Activated CD4-positive, alpha-beta T cell treated with anti-CD3 and anti-CD28 coated beads, Interleukin-2, amount 10 ng/mL, durations not matched to agents 7 days and 5 days (primary cell): ENCODE data around the gene SUCO. TPM values are rescaled to one million over a fixed set of nuclear protein-coding genes. Genes with fewer than 3 reads are reported as not detected.
"Not testable (repeated sequence)": the region's sequence is repeated elsewhere in the genome, so short reads cannot be mapped to it uniquely, and the experiment has no call there.

Experiments
- CTCF ChIA-PET: fragments of 350-600 bp; sonication (Branson Sonifier 250); formaldehyde crosslinking; loops from one replicate; lab custom pipeline; 2021; ENCODE audit warnings: antibody characterized with exemption; lab: Charles Lee
- POLR2A ChIA-PET: fragments of 350-600 bp; sonication (Branson Sonifier 250); formaldehyde crosslinking; loops from one replicate; lab custom pipeline; 2021; ENCODE audit warnings: antibody characterized with exemption; lab: Charles Lee
- DNase-seq: peaks from one replicate; pipeline ENCODE4 v3.0.0-alpha.2; 2020
- H3K27ac Mint-ChIP-seq: one replicate; pipeline ENCODE4 v1.8.0; 2021; ENCODE audit warnings: mild to moderate bottlenecking, moderate library complexity, mixed read lengths
- H3K27me3 Mint-ChIP-seq: one replicate; pipeline ENCODE4 v1.8.0; 2021; ENCODE audit warnings: mixed read lengths
- H3K36me3 Mint-ChIP-seq: one replicate; pipeline ENCODE4 v1.8.0; 2021; ENCODE audit warnings: low read depth, mixed read lengths
- H3K4me1 Mint-ChIP-seq: one replicate; pipeline ENCODE4 v1.8.0; 2021; ENCODE audit warnings: mixed read lengths
- H3K4me3 Mint-ChIP-seq: one replicate; pipeline ENCODE4 v1.8.0; 2021; ENCODE audit warnings: mild to moderate bottlenecking, moderate library complexity, mixed read lengths
- H3K9me3 Mint-ChIP-seq: one replicate; pipeline ENCODE4 v1.8.0; 2021; ENCODE audit warnings: mixed read lengths
- total RNA-seq, 2 experiments: library from RNA; stranded (reverse); gene quantifications; one replicate each; pipeline ENCODE4 v1.2.3, GENCODE V29; 2021

Gene SUCO, protein sequence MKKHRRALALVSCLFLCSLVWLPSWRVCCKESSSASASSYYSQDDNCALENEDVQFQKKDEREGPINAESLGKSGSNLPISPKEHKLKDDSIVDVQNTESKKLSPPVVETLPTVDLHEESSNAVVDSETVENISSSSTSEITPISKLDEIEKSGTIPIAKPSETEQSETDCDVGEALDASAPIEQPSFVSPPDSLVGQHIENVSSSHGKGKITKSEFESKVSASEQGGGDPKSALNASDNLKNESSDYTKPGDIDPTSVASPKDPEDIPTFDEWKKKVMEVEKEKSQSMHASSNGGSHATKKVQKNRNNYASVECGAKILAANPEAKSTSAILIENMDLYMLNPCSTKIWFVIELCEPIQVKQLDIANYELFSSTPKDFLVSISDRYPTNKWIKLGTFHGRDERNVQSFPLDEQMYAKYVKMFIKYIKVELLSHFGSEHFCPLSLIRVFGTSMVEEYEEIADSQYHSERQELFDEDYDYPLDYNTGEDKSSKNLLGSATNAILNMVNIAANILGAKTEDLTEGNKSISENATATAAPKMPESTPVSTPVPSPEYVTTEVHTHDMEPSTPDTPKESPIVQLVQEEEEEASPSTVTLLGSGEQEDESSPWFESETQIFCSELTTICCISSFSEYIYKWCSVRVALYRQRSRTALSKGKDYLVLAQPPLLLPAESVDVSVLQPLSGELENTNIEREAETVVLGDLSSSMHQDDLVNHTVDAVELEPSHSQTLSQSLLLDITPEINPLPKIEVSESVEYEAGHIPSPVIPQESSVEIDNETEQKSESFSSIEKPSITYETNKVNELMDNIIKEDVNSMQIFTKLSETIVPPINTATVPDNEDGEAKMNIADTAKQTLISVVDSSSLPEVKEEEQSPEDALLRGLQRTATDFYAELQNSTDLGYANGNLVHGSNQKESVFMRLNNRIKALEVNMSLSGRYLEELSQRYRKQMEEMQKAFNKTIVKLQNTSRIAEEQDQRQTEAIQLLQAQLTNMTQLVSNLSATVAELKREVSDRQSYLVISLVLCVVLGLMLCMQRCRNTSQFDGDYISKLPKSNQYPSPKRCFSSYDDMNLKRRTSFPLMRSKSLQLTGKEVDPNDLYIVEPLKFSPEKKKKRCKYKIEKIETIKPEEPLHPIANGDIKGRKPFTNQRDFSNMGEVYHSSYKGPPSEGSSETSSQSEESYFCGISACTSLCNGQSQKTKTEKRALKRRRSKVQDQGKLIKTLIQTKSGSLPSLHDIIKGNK (N-terminal part only)
- total RNA-seq, result 10 to 100 TPM; 31.4 to 38.3 TPM

DNA sequence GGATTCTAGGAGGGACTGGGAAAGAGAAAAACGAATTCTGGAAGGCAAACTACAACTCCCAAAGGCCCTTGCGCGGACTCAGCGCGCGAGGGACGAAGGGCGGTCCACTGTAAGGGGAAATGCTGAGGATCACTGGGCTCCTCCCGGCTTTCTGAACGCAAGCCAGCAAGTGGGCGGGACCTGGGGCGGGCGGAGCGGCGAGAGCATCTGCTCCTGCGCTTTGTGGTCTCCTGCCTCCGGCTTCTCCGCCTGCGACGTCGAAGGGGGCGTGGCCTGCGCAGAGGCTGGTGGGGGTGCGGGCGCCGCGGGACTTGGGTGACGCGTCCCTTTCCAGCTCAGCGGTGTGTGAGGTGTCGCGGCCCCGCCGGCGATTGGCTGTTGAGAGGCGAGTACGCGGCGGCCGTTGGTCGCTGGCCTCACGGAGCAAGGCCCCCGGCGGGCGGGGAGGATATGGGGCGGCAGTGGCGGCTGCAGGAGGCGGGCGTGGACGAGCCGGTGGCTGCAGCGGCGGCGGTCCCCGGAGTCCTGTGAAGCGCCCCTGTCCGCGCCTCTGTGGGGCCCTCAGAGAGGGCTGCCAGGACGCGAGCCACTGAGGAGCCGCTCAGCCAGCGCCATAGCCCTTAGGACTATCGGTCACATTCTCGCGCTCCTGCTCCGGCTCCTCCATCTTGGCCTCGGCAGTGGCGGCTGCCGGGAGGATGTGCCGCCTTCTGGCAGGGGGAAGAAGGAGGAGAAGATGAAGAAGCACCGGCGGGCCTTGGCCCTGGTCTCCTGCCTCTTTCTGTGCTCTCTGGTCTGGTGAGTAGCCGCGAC lies at the start of gene SUCO:
Gene SUCO (plus strand): TSS at position 451 of the 813 bp plus-strand sequence. CDS start 286 bp downstream, at position 737.
- H3K9me3 Mint-ChIP-seq, result no peaks in the 10 kb centered on the region
- H3K4me3 Mint-ChIP-seq, result peak within 1 kb of the TSS; percentile 96
- peaks cover 49% of the 10 kb centered on the region for H3K4me1 Mint-ChIP-seq
- H3K27ac Mint-ChIP-seq, result peak within 1 kb of the TSS; percentile 100
- H3K36me3 Mint-ChIP-seq, result peaks cover 10% of the 10 kb centered on the region
- peaks cover 12% of the 10 kb centered on the region for H3K27me3 Mint-ChIP-seq
- CTCF ChIA-PET, result interaction anchor here (0.6 to 1.5 kb wide), 7 partner anchors 11 to 1483 kb away, joined by 3 to 6 read pairs (median 3); no protein-coding TSS in a partner anchor
- POLR2A ChIA-PET, result interaction anchor here (0.6 to 0.7 kb wide), 3 partner anchors 10 to 413 kb away, joined by 3 to 5 read pairs (median 5); no protein-coding TSS in a partner anchor
- DNase-seq, result peak; percentile 100

DNA sequence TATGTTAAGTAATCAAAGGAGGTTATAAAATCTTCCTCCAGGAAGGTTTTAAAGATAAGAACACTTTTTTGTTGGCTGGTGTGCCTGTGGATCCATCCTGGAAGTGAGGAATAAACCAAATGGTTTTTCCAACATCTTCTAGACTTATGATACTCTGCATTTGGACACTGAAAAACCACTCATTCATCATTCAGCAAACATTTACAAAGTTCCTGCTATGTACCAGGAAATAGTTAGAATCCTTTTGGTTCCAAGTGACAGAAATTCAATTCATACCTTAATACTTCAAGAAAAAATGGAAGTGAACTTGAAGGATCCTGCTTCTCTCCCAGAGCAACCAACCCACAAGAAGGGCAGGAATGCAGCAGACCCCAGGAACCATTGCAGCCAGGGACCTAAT lies 49.5 kb upstream of the SUCO start:
- Mint-ChIP-seq H3K27ac (no peak overlapping the region), H3K4me3 (no peak overlapping the region), H3K4me1 (peaks cover 20% of the 10 kb centered on the region), H3K27me3 (peaks cover 21% of the 10 kb centered on the region), H3K9me3 (no peaks in the 10 kb centered on the region), H3K36me3 (no peaks in the 10 kb centered on the region)
- ChIA-PET POLR2A (no interaction called here), CTCF (interaction anchor here (1.0 kb wide), 1 partner anchor 10 kb away, joined by 3 read pairs; no protein-coding TSS in a partner anchor)
- DNase-seq, result no peak

DNA sequence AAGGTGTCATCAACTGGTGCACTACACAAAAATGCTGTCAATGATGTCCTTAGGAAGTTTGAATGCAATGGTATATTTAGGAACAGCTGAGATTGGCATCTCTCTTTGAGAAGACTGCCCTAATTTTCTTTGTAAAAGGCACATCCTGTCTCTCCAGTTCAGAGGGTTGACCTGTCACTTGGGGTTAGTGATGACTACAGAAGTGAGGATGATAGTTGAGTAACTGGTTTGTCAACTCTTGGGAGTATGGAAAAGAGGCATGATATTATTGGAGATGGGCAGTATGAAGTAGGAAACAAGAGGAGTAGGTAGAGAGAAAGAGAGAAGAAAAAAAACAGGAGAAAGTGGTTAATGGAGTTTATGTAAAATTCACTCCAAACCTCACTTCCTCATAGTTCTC lies 48.7 kb upstream of the SUCO start:
- Mint-ChIP-seq H3K9me3 (no peaks in the 10 kb centered on the region), H3K27ac (no peak overlapping the region), H3K4me3 (no peak overlapping the region), H3K27me3 (peaks cover 24% of the 10 kb centered on the region), H3K36me3 (no peaks in the 10 kb centered on the region), H3K4me1 (peaks cover 20% of the 10 kb centered on the region)
- no peak for DNase-seq
- CTCF ChIA-PET, result interaction anchor here (0.6 to 1.0 kb wide), 2 partner anchors 9 to 134 kb away, joined by 3 read pairs; no protein-coding TSS in a partner anchor
- POLR2A ChIA-PET, result no interaction called here

DNA sequence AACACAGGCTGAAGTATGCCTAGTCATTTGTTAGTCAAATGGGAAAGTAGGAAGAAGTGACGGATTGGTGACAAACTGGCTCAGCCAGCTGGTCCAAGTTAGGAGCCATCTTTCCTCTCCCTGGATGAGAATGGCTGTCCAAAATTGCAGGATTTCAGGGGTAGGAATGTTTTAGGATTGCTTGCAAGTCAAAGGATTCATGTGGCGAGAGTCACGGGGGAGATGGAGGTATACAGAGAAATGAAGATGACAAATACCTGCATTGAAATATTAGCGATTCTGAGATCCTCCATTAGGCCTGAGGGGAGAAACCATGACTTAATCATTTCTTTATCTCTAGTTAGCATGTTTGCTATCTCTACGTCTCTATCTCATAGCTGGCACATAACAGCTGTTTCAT lies 47.3 kb upstream of the SUCO start:
- Mint-ChIP-seq H3K9me3 (no peaks in the 10 kb centered on the region), H3K36me3 (no peaks in the 10 kb centered on the region), H3K4me3 (no peak overlapping the region), H3K4me1 (peaks cover 13% of the 10 kb centered on the region), H3K27me3 (peaks cover 20% of the 10 kb centered on the region), H3K27ac (no peak overlapping the region)
- DNase-seq, result no peak
- CTCF ChIA-PET, result interaction anchor here (1.4 kb wide), 1 partner anchor 255 kb away, joined by 3 read pairs; no protein-coding TSS in a partner anchor
- POLR2A ChIA-PET, result no interaction called here

DNA sequence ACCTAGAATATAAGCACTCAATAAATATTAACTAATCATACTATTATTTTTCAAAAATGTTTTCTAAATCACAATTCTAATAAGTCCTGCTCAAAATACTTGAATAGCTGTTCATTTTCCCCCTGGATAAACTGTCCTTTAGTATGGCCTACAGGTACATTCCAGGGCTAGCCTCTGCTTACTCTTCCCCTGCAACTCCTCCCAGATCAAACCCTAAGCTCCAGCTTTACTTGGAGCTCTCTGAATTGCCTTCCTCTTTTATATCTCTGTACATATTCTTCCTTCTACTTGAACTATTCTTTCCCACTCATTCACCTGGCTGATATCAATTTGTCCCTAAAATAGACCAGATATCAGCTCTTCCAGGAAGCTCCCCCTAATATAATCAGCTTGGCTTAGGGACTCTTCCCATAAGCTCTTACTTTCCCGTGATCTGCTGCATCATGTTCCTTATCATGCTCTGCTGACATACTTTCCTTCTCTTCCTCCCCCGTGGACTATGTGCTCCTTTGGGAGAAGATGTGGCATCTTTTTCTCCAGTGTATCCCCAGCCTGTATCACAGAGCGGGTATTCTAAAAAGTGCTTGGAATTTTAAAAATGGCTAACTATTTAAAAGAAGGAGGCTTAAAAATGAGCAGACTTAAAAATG lies 46.0 kb upstream of the SUCO start:
- Mint-ChIP-seq H3K27me3 (peaks cover 16% of the 10 kb centered on the region), H3K27ac (no peak overlapping the region), H3K36me3 (no peaks in the 10 kb centered on the region), H3K4me3 (no peak overlapping the region), H3K9me3 (no peaks in the 10 kb centered on the region), H3K4me1 (peaks cover 12% of the 10 kb centered on the region)
- CTCF ChIA-PET, result interaction anchor here (1.4 kb wide), 1 partner anchor 254 kb away, joined by 3 read pairs; no protein-coding TSS in a partner anchor
- no peak for DNase-seq
- POLR2A ChIA-PET, result no interaction called here

DNA sequence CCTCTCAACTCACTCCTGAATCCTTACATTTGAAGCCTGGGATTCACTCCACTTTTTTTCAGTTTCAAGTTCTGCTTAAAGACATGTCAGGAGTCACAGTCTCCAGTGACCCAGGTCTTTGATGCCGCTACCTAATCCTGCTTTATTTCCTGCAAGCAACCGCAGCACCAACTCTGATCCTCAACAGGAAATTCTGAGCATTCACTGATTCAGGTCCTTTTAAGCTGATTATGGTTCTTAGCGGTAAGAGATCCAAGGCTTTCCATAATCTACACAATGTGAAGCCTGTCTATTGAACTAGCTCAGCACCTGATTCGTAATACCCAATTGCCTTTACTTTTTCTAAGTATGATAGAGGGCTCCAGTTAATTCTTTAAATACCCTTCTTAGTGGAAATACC lies 45.4 kb upstream of the SUCO start:
- H3K9me3 Mint-ChIP-seq, result no peaks in the 10 kb centered on the region
- no peak overlapping the region for H3K27ac Mint-ChIP-seq
- ChIA-PET CTCF (no interaction called here), POLR2A (no interaction called here)
- DNase-seq, result no peak
- H3K4me3 Mint-ChIP-seq, result no peak overlapping the region
- H3K4me1 Mint-ChIP-seq, result peaks cover 12% of the 10 kb centered on the region
- H3K36me3 Mint-ChIP-seq, result no peaks in the 10 kb centered on the region
- peaks cover 18% of the 10 kb centered on the region for H3K27me3 Mint-ChIP-seq

DNA sequence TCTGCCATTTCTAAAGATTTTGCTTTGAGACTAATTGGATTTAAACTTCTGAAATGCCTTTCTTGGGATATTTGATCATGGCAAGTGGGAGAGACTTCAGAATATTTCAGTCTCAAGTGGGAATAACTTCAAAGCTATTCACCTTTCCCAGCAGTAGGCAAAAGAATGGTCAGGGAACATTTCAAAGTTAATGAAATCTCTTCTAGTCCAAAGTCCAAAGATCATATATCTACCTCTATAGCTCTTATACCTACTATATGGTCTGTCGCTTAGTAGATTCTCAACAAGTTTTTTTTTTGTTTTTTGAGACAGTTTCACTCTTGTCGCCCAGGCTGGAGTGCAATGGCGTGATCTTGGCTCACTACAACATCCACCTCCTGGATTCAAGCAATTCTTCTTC lies 44.6 kb upstream of the SUCO start:
- H3K9me3 Mint-ChIP-seq, result no peaks in the 10 kb centered on the region
- DNase-seq, result no peak
- ChIA-PET POLR2A (no interaction called here), CTCF (interaction anchor here (0.6 kb wide), 1 partner anchor 583 kb away, joined by 4 read pairs; no protein-coding TSS in a partner anchor)
- peaks cover 16% of the 10 kb centered on the region for H3K27me3 Mint-ChIP-seq
- no peak overlapping the region for H3K27ac Mint-ChIP-seq
- no peak overlapping the region for H3K4me3 Mint-ChIP-seq
- H3K36me3 Mint-ChIP-seq, result no peaks in the 10 kb centered on the region
- H3K4me1 Mint-ChIP-seq, result peaks cover 12% of the 10 kb centered on the region

DNA sequence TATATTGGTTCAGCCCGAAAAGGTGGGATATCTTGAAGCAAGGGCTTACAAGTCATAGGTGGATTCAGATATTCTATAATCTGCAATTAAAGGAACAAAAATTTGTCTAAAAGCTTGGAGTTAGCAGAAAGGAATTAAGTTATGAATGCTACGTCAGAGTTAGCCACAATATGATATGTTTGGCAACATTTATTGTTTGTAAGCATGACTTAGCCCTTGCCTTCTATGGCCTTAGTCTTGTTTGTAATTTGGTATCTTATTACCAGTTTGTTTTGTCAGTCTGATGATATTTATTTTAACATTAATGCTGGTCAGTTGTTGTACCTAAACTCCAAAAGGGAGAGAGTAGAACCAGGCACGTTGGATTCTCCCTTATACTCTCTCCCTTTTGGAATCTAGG lies 43.1 kb upstream of the SUCO start:
- Mint-ChIP-seq H3K27ac (no peak overlapping the region), H3K27me3 (peaks cover 20% of the 10 kb centered on the region), H3K36me3 (no peaks in the 10 kb centered on the region), H3K4me1 (peaks cover 10% of the 10 kb centered on the region), H3K9me3 (no peaks in the 10 kb centered on the region), H3K4me3 (no peak overlapping the region)
- CTCF ChIA-PET, result no interaction called here
- DNase-seq, result no peak
- POLR2A ChIA-PET, result no interaction called here

DNA sequence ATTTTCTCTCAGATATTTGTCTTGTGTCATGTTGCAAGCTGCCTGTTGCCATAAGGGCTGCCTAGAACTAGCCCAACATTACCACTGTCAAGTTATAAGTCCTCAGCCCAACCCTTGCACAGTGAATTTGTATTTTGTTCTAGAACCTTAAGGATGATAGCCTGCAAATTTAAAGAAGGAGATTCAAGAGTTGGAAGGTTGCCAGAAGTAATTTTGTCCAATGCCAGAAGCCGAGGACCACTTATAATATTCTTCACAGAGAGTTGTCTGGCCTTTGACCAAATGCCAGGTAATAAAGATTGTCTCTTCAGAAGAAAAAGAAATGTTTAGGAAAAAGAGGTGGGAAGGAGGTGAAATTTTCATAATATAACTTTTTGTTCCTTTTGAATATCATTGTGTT lies 40.5 kb upstream of the SUCO start:
- ChIA-PET POLR2A (no interaction called here), CTCF (interaction anchor here (1.2 kb wide), 1 partner anchor 32 kb away, joined by 4 read pairs; no protein-coding TSS in a partner anchor)
- Mint-ChIP-seq H3K27ac (no peak overlapping the region), H3K36me3 (no peaks in the 10 kb centered on the region), H3K9me3 (no peaks in the 10 kb centered on the region), H3K4me1 (peaks cover 5% of the 10 kb centered on the region), H3K4me3 (no peak overlapping the region), H3K27me3 (peaks cover 19% of the 10 kb centered on the region)
- DNase-seq, result no peak

DNA sequence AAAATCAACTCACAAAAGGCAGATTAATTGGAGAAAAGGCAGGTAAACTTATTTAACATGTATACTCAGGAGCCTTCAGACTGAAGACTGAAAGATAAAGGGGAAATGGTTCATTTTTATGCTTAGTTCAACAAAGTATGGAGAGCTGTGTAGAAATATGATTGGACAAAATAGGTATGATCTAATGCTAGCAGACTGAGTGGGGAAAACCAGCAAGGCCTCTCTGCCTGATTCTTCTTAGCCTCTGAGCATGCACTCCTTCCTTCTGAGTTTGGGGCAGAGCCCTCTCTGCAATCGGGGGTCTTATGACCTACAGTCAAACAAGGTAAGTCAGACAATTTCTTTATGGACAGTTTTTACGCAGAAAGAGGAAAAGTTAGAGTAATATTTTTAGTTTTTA lies 38.8 kb upstream of the SUCO start:
- ChIA-PET CTCF (interaction anchor here (0.6 to 1.6 kb wide), 2 partner anchors 10 to 14 kb away, joined by 3 to 6 read pairs; no protein-coding TSS in a partner anchor), POLR2A (no interaction called here)
- Mint-ChIP-seq H3K27me3 (peaks cover 13% of the 10 kb centered on the region), H3K36me3 (no peaks in the 10 kb centered on the region), H3K4me3 (no peak overlapping the region), H3K27ac (no peak overlapping the region), H3K9me3 (no peaks in the 10 kb centered on the region), H3K4me1 (no peaks in the 10 kb centered on the region)
- no peak for DNase-seq

DNA sequence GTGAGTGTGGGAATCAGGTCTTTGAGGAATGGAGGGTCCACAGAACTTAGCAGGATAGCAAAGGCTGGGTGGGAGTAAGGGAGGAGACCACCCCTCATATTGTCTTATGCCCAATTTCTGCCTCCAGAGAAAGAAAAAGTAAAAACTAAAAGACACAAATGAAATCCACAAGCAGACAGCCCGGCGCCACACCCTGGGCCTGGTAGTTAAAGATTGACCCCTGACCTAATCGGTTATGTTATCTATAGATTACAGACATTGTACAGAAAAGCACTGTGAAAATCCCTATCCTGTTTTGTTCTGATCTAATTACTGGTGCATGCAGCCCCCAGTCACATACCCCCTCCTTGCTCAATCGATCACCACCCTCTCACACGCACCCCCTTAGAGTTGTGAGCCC lies 36.8 kb upstream of the SUCO start:
- H3K27me3 Mint-ChIP-seq, result peaks cover 13% of the 10 kb centered on the region
- H3K4me1 Mint-ChIP-seq, H3K9me3 Mint-ChIP-seq, POLR2A ChIA-PET, H3K4me3 Mint-ChIP-seq, DNase-seq, H3K27ac Mint-ChIP-seq, H3K36me3 Mint-ChIP-seq: not testable (repeated sequence)
- CTCF ChIA-PET, result interaction anchor here (1.2 kb wide), 1 partner anchor 232 kb away, joined by 3 read pairs; no protein-coding TSS in a partner anchor
